Measurements from ENCODE around the gene NME5.
"Not testable (repeated sequence)": the region's sequence is repeated elsewhere in the genome, so short reads cannot be mapped to it uniquely, and the experiment has no call there.

Gene NME5

GRCh38 chr5:138078006-138078643 lies 61.1 kb downstream of the NME5 start:
- no peak for TF ChIP-seq POLR2A (IDR thresholded peaks at IDR 0.05; ENCODE audit: low read depth, low read length)
- DNase-seq (ENCODE audit: insufficient read length, low spot score), result no peak
- no peak for FAIRE-seq

GRCh38 chr5:138077064-138077696 lies 62.0 kb downstream of the NME5 start:
- FAIRE-seq (peak; percentile 85), DNase-seq (ENCODE audit: insufficient read length, low spot score) (peak; percentile 49)
- TF ChIP-seq POLR2A (IDR thresholded peaks at IDR 0.05; ENCODE audit: low read depth, low read length), result no peak

- DNase-seq (ENCODE audit: insufficient read length, low spot score); FAIRE-seq: not testable (repeated sequence)
Observed at GRCh38 chr5:138070026-138070425, 69.2 kb downstream of the NME5 start.

- TF ChIP-seq POLR2A (IDR thresholded peaks at IDR 0.05; ENCODE audit: low read depth, low read length), result no peak
- FAIRE-seq (peak; percentile 67), DNase-seq (ENCODE audit: insufficient read length, low spot score) (peak; percentile 60)
Observed at GRCh38 chr5:138068742-138069600, 70.3 kb downstream of the NME5 start.

- FAIRE-seq (no peak), DNase-seq (ENCODE audit: insufficient read length, low spot score) (no peak)
- TF ChIP-seq POLR2A (IDR thresholded peaks at IDR 0.05; ENCODE audit: low read depth, low read length), result no peak
Observed at GRCh38 chr5:138067945-138068344, 71.3 kb downstream of the NME5 start.

Data from H54 (cell line).